ENCODE data around the gene CALML6. TPM values are rescaled to one million over a fixed set of nuclear protein-coding genes. Genes with fewer than 3 reads are reported as not detected.

Gene CALML6
- total RNA-seq, 1 experiment from 2014 or later, result not detected

GRCh38 chr1:1946540-1946939 is 31.5 kb downstream of the CALML6 start:
- Histone ChIP-seq H3K4me2 (ENCODE audit: low read depth, low read length, poor library complexity, severe bottlenecking) (no peak overlapping the region), H3K27ac (ENCODE audit: low read length) (no peak overlapping the region)
- DNase-seq, result no peak

GRCh38 chr1:1947493-1947892 is 32.4 kb downstream of the CALML6 start:
- Histone ChIP-seq H3K27ac (ENCODE audit: low read length) (no peak overlapping the region), H3K9me3 (ENCODE audit: low read length) (no peaks in the 10 kb centered on the region), H3K36me3 (ENCODE audit: insufficient read depth, low read length) (no peaks in the 10 kb centered on the region), H3K9me2 (replicated peaks; ENCODE audit: insufficient read depth, low read length) (no peaks in the 10 kb centered on the region), H3K79me2 (ENCODE audit: low read length) (no peaks in the 10 kb centered on the region), H3K27me3 (ENCODE audit: low read length) (no peaks in the 10 kb centered on the region), H4K20me1 (ENCODE audit: insufficient read depth, low read depth, low read length) (no peaks in the 10 kb centered on the region), H3K4me3 (ENCODE audit: low read length) (no peak overlapping the region), H3K4me1 (ENCODE audit: low read length) (peaks cover 10% of the 10 kb centered on the region), H3K9ac (ENCODE audit: low read length) (no peak overlapping the region), H2AFZ (ENCODE audit: low read length) (no peak overlapping the region), H3K4me2 (ENCODE audit: low read depth, low read length, poor library complexity, severe bottlenecking) (no peak overlapping the region)
- DNase-seq, result no peak

More at GRCh38 chr1:1946540-1946939, 31.5 kb downstream of the CALML6 start:
- Histone ChIP-seq H2AFZ (ENCODE audit: low read length) (no peak overlapping the region), H3K9me3 (ENCODE audit: low read length) (no peaks in the 10 kb centered on the region), H3K9me2 (replicated peaks; ENCODE audit: insufficient read depth, low read length) (no peaks in the 10 kb centered on the region), H3K36me3 (ENCODE audit: insufficient read depth, low read length) (no peaks in the 10 kb centered on the region), H3K9ac (ENCODE audit: low read length) (no peak overlapping the region), H3K4me3 (ENCODE audit: low read length) (no peak overlapping the region), H4K20me1 (ENCODE audit: insufficient read depth, low read depth, low read length) (no peaks in the 10 kb centered on the region), H3K79me2 (ENCODE audit: low read length) (no peaks in the 10 kb centered on the region), H3K4me1 (ENCODE audit: low read length) (peaks cover 15% of the 10 kb centered on the region), H3K27me3 (ENCODE audit: low read length) (no peaks in the 10 kb centered on the region)

- no peaks in the 10 kb centered on the region for H3K36me3 ChIP-seq (ENCODE audit: insufficient read depth, low read length)
- no peaks in the 10 kb centered on the region for H3K4me1 ChIP-seq (ENCODE audit: low read length)
- no peaks in the 10 kb centered on the region for H3K79me2 ChIP-seq (ENCODE audit: low read length)
- H3K27ac ChIP-seq (ENCODE audit: low read length), result no peak overlapping the region
- no peaks in the 10 kb centered on the region for H3K27me3 ChIP-seq (ENCODE audit: low read length)
- H3K4me2 ChIP-seq (ENCODE audit: low read depth, low read length, poor library complexity, severe bottlenecking), result no peak overlapping the region
- H3K9me3 ChIP-seq (ENCODE audit: low read length), result no peaks in the 10 kb centered on the region
- no peak for DNase-seq
- H3K9ac ChIP-seq (ENCODE audit: low read length), result no peak overlapping the region
- H3K9me2 ChIP-seq (replicated peaks; ENCODE audit: insufficient read depth, low read length), result no peaks in the 10 kb centered on the region
- no peak overlapping the region for H3K4me3 ChIP-seq (ENCODE audit: low read length)
- H4K20me1 ChIP-seq (ENCODE audit: insufficient read depth, low read depth, low read length), result no peaks in the 10 kb centered on the region
- no peak overlapping the region for H2AFZ ChIP-seq (ENCODE audit: low read length)
Measured at GRCh38 chr1:1948783-1949182, 33.7 kb downstream of the CALML6 start.

GRCh38 chr1:1950940-1951339 is 35.9 kb downstream of the CALML6 start:
- DNase-seq, result no peak
- no peak overlapping the region for H3K9ac ChIP-seq (ENCODE audit: low read length)

GRCh38 chr1:1954015-1954414 is 39.0 kb downstream of the CALML6 start:
- no peaks in the 10 kb centered on the region for H3K4me1 ChIP-seq (ENCODE audit: low read length)
- no peaks in the 10 kb centered on the region for H3K9me2 ChIP-seq (replicated peaks; ENCODE audit: insufficient read depth, low read length)
- H4K20me1 ChIP-seq (ENCODE audit: insufficient read depth, low read depth, low read length), result no peaks in the 10 kb centered on the region
- no peaks in the 10 kb centered on the region for H3K79me2 ChIP-seq (ENCODE audit: low read length)
- H3K4me2 ChIP-seq (ENCODE audit: low read depth, low read length, poor library complexity, severe bottlenecking), result no peak overlapping the region
- DNase-seq, result no peak
- no peaks in the 10 kb centered on the region for H3K9me3 ChIP-seq (ENCODE audit: low read length)
- no peak overlapping the region for H3K9ac ChIP-seq (ENCODE audit: low read length)
- no peaks in the 10 kb centered on the region for H3K36me3 ChIP-seq (ENCODE audit: insufficient read depth, low read length)
- no peak overlapping the region for H2AFZ ChIP-seq (ENCODE audit: low read length)
- no peak overlapping the region for H3K4me3 ChIP-seq (ENCODE audit: low read length)
- H3K27me3 ChIP-seq (ENCODE audit: low read length), result no peaks in the 10 kb centered on the region
- H3K27ac ChIP-seq (ENCODE audit: low read length), result no peak overlapping the region

More at GRCh38 chr1:1950940-1951339, 35.9 kb downstream of the CALML6 start:
- Histone ChIP-seq H4K20me1 (ENCODE audit: insufficient read depth, low read depth, low read length) (no peaks in the 10 kb centered on the region), H2AFZ (ENCODE audit: low read length) (no peak overlapping the region), H3K9me2 (replicated peaks; ENCODE audit: insufficient read depth, low read length) (no peaks in the 10 kb centered on the region), H3K4me2 (ENCODE audit: low read depth, low read length, poor library complexity, severe bottlenecking) (no peak overlapping the region), H3K4me1 (ENCODE audit: low read length) (no peaks in the 10 kb centered on the region), H3K79me2 (ENCODE audit: low read length) (no peaks in the 10 kb centered on the region), H3K4me3 (ENCODE audit: low read length) (no peak overlapping the region), H3K36me3 (ENCODE audit: insufficient read depth, low read length) (no peaks in the 10 kb centered on the region), H3K27ac (ENCODE audit: low read length) (no peak overlapping the region), H3K9me3 (ENCODE audit: low read length) (no peaks in the 10 kb centered on the region), H3K27me3 (ENCODE audit: low read length) (no peaks in the 10 kb centered on the region)

GRCh38 chr1:1954831-1955441 is 39.9 kb downstream of the CALML6 start:
- Histone ChIP-seq H3K9me3 (ENCODE audit: low read length) (no peaks in the 10 kb centered on the region), H4K20me1 (ENCODE audit: insufficient read depth, low read depth, low read length) (no peaks in the 10 kb centered on the region), H3K4me3 (ENCODE audit: low read length) (no peak overlapping the region), H3K27me3 (ENCODE audit: low read length) (no peaks in the 10 kb centered on the region), H3K9ac (ENCODE audit: low read length) (no peak overlapping the region), H3K4me1 (ENCODE audit: low read length) (peaks cover 3% of the 10 kb centered on the region; the same call in 1 of the 2 replicates), H3K79me2 (ENCODE audit: low read length) (no peaks in the 10 kb centered on the region), H3K36me3 (ENCODE audit: insufficient read depth, low read length) (no peaks in the 10 kb centered on the region), H3K4me2 (ENCODE audit: low read depth, low read length, poor library complexity, severe bottlenecking) (no peak overlapping the region), H3K9me2 (replicated peaks; ENCODE audit: insufficient read depth, low read length) (no peaks in the 10 kb centered on the region), H3K27ac (ENCODE audit: low read length) (no peak overlapping the region), H2AFZ (ENCODE audit: low read length) (no peak overlapping the region)
- DNase-seq, result no peak

GRCh38 chr1:1955621-1956094 is 40.6 kb downstream of the CALML6 start:
- Histone ChIP-seq H3K4me2 (ENCODE audit: low read depth, low read length, poor library complexity, severe bottlenecking) (no peak overlapping the region), H3K9me2 (replicated peaks; ENCODE audit: insufficient read depth, low read length) (no peaks in the 10 kb centered on the region), H3K36me3 (ENCODE audit: insufficient read depth, low read length) (no peaks in the 10 kb centered on the region), H3K27ac (ENCODE audit: low read length) (no peak overlapping the region), H3K4me1 (ENCODE audit: low read length) (peaks cover 4% of the 10 kb centered on the region; the same call in 1 of the 2 replicates), H2AFZ (ENCODE audit: low read length) (no peak overlapping the region), H3K9me3 (ENCODE audit: low read length) (no peaks in the 10 kb centered on the region), H3K79me2 (ENCODE audit: low read length) (no peaks in the 10 kb centered on the region), H3K27me3 (ENCODE audit: low read length) (no peaks in the 10 kb centered on the region), H3K9ac (ENCODE audit: low read length) (no peak overlapping the region), H3K4me3 (ENCODE audit: low read length) (no peak overlapping the region), H4K20me1 (ENCODE audit: insufficient read depth, low read depth, low read length) (no peaks in the 10 kb centered on the region)
- DNase-seq, result no peak

- peaks cover 4% of the 10 kb centered on the region; the same call in 1 of the 2 replicates for H3K4me1 ChIP-seq (ENCODE audit: low read length)
- DNase-seq, result no peak
- no peaks in the 10 kb centered on the region for H3K9me2 ChIP-seq (replicated peaks; ENCODE audit: insufficient read depth, low read length)
- no peaks in the 10 kb centered on the region for H3K79me2 ChIP-seq (ENCODE audit: low read length)
- H3K9me3 ChIP-seq (ENCODE audit: low read length), result no peaks in the 10 kb centered on the region
- no peaks in the 10 kb centered on the region for H3K36me3 ChIP-seq (ENCODE audit: insufficient read depth, low read length)
- H3K27ac ChIP-seq (ENCODE audit: low read length), result no peak overlapping the region
- no peaks in the 10 kb centered on the region for H4K20me1 ChIP-seq (ENCODE audit: insufficient read depth, low read depth, low read length)
- H3K9ac ChIP-seq (ENCODE audit: low read length), result no peak overlapping the region
- no peak overlapping the region for H3K4me2 ChIP-seq (ENCODE audit: low read depth, low read length, poor library complexity, severe bottlenecking)
- no peak overlapping the region for H3K4me3 ChIP-seq (ENCODE audit: low read length)
- no peak overlapping the region for H2AFZ ChIP-seq (ENCODE audit: low read length)
- H3K27me3 ChIP-seq (ENCODE audit: low read length), result no peaks in the 10 kb centered on the region
Measured at GRCh38 chr1:1956101-1956500, 41.0 kb downstream of the CALML6 start.

Data from Karpas-422 (cell line).